HUES48 (cell line): ENCODE data around the gene TSC2.
"Not testable (repeated sequence)": the region's sequence is repeated elsewhere in the genome, so short reads cannot be mapped to it uniquely, and the experiment has no call there.

Experiments
- H3K27ac ChIP-seq: one replicate; pipeline ENCODE4 v1.7.0; 2013; ENCODE audit warnings: low read depth, low read length, inconsistent platforms
- H3K27me3 ChIP-seq: 2 replicates; pipeline ENCODE4 v1.6.1; 2013; ENCODE audit warnings: mild to moderate bottlenecking, low read length; ENCODE audit not compliant: control insufficient read depth, insufficient read depth
- H3K36me3 ChIP-seq: 2 replicates; pipeline ENCODE4 v1.6.1; 2013; ENCODE audit warnings: low read length; ENCODE audit not compliant: control insufficient read depth, insufficient read depth
- H3K4me1 ChIP-seq: 2 replicates; pipeline ENCODE4 v1.6.1; 2013; ENCODE audit warnings: mild to moderate bottlenecking, low read length; ENCODE audit not compliant: control insufficient read depth, insufficient read depth
- H3K4me3 ChIP-seq: 2 replicates; pipeline ENCODE4 v1.5.1; 2013; ENCODE audit warnings: mild to moderate bottlenecking, low read depth, low read length
- H3K9ac ChIP-seq: 2 replicates; pipeline ENCODE4 v1.6.1; 2013; ENCODE audit warnings: mild to moderate bottlenecking, low read depth, low read length, moderate library complexity
- H3K9me3 ChIP-seq: 2 replicates; pipeline ENCODE4 v1.6.1; 2013; ENCODE audit warnings: low read length; ENCODE audit not compliant: control insufficient read depth, insufficient read depth

The TSC2 gene

DNA sequence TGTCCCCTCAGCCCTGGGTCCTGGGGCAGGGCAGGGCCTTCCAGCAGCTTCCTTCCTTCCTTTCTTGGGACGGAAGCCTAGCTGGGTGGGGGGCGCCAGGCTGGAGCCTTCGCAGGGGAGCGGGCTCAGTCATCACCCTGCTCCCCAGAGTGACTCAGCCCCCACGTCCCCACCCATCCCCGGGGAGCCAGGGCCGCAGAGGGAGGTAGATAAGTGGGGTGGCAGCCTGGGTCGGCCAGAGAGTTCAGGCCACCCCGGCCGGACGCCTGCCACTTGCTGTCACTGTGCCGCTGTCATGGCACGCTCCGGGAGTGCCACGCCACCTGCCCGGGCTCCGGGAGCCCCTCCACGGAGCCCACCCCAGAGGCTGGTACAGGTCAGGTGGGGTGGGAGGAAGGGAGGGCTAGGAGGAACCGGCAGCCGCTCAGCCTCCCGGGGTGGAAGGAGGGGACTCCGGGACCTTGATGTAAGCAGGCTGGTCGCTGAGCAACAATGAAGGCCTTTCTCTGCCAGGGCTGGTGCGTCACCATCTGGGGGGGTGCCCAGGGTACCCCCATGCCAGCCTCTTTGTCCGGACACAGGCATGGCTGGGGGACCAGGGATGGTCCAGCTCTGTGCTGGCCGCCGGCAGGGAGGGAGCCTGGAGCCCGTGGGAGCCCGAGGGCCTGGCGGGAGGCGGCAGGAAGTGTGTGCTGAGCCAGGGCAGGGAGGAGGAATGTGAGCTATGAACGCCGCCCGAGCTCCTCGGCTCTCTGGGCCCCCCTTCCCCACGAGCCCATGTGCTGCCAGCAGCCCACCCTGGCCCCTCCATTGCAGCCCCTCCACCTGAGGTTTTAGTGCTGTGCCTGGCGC is 14.5 kb upstream of the TSC2 start:
- H3K9ac ChIP-seq: no peak overlapping the region

DNA sequence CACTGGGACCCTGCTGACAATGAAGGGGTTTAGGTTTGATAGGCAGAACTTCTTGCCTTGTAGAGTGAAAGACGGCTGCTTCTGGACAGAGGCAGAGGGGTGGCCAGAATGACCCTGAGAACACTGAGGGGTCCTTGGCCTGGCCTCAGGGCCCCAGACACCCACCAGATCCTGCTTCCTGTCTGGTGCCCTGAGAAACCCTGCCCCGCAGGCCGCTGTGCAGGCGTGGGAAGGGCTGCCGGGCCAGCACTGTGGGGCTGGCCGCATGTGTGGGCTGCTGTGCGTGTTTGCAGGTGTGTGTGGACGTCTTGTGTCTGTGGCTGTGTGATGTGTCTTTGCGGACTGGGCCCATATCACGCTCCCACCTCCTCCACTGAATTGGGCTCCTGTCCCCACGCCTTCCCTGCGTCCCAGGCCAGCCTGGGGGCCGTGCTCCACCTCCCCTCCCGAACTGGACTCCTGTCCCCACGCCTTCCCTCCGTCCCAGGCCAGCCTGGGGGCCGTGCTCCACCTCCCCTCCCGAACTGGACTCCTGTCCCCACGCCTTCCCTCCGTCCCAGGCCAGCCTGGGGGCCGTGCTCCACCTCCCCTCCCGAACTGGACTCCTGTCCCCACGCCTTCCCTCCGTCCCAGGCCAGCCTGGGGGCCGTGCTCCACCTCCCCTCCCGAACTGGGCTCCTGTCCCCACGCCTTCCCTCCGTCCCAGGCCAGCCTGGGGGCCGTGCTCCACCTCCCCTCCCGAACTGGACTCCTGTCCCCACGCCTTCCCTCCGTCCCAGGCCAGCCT is 13.7 kb upstream of the TSC2 start:
- not testable (repeated sequence) for H3K9ac ChIP-seq, H3K4me3 ChIP-seq, H3K4me1 ChIP-seq, H3K36me3 ChIP-seq, H3K27ac ChIP-seq, H3K27me3 ChIP-seq, H3K9me3 ChIP-seq

More for the DNA sequence above, 14.5 kb upstream of the TSC2 start:
- peaks cover 1% of the 10 kb centered on the region for H3K27me3 ChIP-seq
- no peaks in the 10 kb centered on the region for H3K4me1 ChIP-seq
- no peak overlapping the region for H3K27ac ChIP-seq
- H3K9me3 ChIP-seq: no peaks in the 10 kb centered on the region
- no peaks in the 10 kb centered on the region for H3K36me3 ChIP-seq
- no peak overlapping the region for H3K4me3 ChIP-seq

DNA sequence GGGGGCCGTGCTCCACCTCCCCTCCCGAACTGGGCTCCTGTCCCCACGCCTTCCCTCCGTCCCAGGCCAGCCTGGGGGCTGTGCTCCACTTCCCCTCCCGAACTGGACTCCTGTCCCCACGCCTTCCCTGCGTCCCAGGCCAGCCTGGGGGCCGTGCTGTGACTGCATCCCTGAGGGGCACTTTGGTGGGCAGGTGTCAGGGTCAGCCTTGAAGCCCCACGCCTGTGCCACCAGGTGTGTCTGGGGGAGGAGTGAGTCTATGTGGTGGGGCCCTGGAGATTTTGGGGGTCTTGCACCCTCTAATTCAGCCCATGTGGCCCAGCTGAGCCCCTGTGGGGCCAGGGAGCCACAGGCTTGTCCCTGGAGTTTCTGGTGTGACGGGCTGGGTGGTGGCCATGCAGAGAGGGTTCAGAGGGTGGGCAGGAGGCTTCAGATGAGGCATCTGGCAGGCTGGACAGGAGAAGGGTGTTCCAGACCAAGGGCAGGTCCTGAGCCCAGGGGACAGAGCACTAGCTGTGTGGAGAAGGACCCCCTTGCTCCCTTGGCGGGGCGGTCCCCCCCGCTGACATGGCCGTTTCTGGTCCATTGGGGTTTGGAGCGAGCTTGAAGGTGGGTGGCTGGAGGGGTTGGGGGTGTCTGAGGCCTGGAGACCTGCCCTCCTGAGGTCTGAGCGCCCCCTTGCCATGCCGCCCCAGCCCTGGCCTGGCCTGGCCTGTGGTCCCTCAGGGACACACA is 12.9 kb upstream of the TSC2 start:
- Histone ChIP-seq H3K9ac (no peak overlapping the region), H3K4me1 (no peaks in the 10 kb centered on the region), H3K36me3 (no peaks in the 10 kb centered on the region), H3K27ac (no peak overlapping the region), H3K4me3 (no peak overlapping the region), H3K9me3 (no peaks in the 10 kb centered on the region), H3K27me3 (no peaks in the 10 kb centered on the region)

DNA sequence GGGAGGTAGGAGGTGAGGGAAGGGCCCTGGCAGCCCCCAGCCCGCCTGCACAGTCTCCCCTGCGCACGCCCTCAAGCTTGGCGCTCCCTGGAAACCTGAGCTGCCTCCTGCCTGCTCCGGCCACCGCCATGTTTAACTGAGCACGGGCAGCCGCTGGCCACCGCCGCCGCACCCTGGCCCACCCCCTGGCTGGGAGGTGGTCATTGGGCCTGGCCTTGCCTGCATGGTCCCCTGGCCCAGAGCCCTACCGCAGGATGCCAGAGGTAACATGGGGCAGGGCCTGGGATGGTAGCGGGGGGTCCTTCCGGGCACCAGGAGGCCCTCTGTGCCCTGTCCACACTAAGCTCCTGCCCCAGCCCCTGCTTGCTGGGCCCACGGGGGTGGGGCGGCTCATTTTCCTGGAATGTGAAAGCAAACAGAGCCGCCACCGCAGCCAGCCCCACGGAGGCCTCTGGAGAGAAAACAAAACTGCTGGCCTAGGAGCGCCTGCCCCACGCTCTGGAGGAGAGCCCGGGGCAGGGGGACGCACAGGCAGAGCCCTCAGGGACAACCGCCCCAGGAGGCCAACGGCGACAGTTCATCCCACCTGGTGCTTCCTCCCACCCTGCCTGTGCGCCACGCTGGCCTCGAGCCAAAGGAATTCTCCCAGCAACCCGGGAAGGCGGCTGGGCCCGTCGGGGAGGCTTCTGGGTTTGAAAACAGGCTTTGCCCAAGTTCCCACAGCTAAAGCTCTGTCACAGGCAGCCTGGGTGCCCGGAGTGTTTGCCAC is 12.2 kb upstream of the TSC2 start:
- no peaks in the 10 kb centered on the region for H3K9me3 ChIP-seq
- H3K4me3 ChIP-seq: no peak overlapping the region
- peak overlapping the region; percentile 33 for H3K27ac ChIP-seq
- no peaks in the 10 kb centered on the region for H3K4me1 ChIP-seq
- H3K9ac ChIP-seq: no peak overlapping the region
- no peaks in the 10 kb centered on the region for H3K27me3 ChIP-seq
- H3K36me3 ChIP-seq: no peaks in the 10 kb centered on the region

DNA sequence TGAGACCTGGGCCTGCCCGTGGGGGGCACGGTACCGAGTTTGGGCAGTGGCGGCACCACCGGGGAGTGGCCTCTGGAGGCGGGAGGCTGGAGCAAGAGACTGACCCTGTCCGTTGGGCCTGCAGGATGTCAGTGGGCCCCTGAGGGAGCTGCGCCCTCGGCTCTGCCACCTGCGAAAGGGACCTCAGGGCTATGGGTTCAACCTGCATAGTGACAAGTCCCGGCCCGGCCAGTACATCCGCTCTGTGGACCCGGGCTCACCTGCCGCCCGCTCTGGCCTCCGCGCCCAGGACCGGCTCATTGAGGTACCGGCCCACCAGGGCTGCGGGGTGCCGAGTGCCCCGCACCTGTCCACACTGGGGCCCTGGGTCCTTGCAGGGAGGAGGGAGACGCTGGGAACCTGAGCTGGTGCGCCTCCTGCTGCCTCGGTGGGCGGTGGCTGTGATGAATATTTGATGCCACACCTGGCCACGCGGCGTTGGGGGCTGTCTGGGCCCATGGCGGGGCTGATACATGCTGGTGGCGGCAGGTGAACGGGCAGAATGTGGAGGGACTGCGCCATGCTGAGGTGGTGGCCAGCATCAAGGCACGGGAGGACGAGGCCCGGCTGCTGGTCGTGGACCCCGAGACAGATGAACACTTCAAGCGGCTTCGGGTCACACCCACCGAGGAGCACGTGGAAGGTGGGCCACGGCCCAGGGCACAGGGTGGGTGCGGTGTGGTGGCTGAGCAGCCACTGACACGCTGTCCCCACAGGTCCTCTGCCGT is 11.4 kb upstream of the TSC2 start:
- Histone ChIP-seq H3K9ac (no peak overlapping the region), H3K4me3 (no peak overlapping the region), H3K9me3 (no peaks in the 10 kb centered on the region), H3K27me3 (no peaks in the 10 kb centered on the region), H3K27ac (peak overlapping the region; percentile 28), H3K4me1 (no peaks in the 10 kb centered on the region), H3K36me3 (no peaks in the 10 kb centered on the region)

DNA sequence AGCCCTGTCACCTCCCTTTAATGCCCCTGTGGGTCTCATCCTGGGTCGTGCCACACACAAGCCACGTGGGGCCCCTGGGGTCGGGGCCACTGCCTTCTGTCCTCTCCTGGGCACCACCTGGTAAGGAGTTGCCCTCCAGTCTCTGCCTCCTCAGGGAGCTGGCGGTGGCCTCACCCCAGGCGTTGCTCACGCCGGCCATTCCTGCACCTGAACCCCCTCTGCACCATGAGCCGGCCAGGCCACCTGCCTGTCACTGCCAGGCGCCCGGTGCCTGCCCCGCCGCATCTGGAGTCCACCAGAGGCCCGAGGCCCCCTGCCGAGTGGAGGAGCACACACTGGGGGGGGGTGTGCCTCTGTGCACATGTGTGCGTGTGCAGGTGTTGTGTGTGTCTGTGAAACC is 10.7 kb upstream of the TSC2 start:
- Histone ChIP-seq H3K4me3 (no peak overlapping the region), H3K36me3 (no peaks in the 10 kb centered on the region), H3K27ac (no peak overlapping the region), H3K9ac (no peak overlapping the region), H3K4me1 (no peaks in the 10 kb centered on the region), H3K9me3 (no peaks in the 10 kb centered on the region), H3K27me3 (no peaks in the 10 kb centered on the region)

DNA sequence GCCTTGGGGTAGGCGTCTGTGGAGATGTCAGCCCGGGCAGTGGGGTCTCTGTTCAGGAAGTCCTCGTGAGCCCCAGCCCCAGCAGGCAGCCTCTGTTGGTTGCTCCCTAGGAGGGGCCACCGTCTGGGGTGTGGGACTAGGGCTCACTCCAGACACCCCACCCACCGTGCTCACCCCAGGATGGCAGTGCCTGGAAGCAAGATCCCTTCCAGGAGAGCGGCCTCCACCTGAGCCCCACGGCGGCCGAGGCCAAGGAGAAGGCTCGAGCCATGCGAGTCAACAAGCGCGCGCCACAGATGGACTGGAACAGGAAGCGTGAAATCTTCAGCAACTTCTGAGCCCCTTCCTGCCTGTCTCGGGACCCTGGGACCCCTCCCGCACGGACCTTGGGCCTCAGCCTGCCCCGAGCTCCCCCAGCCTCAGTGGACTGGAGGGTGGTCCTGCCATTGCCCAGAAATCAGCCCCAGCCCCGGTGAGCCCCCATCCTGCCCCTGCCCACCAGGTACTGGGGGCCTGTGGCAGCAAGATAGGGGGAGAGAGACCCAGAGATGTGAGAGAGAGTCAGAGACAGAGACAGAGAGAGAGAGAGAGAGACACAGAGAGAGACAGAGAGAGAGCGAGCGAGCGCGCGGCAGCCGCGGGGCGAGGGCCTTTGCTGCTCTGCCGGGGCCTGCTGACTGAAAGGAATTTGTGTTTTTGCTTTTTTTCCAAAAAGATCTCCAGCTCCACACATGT is 10.0 kb upstream of the TSC2 start:
- Histone ChIP-seq H3K27ac (no peak overlapping the region), H3K36me3 (no peaks in the 10 kb centered on the region), H3K27me3 (no peaks in the 10 kb centered on the region), H3K4me1 (no peaks in the 10 kb centered on the region), H3K9me3 (no peaks in the 10 kb centered on the region), H3K9ac (no peak overlapping the region), H3K4me3 (no peak overlapping the region)

DNA sequence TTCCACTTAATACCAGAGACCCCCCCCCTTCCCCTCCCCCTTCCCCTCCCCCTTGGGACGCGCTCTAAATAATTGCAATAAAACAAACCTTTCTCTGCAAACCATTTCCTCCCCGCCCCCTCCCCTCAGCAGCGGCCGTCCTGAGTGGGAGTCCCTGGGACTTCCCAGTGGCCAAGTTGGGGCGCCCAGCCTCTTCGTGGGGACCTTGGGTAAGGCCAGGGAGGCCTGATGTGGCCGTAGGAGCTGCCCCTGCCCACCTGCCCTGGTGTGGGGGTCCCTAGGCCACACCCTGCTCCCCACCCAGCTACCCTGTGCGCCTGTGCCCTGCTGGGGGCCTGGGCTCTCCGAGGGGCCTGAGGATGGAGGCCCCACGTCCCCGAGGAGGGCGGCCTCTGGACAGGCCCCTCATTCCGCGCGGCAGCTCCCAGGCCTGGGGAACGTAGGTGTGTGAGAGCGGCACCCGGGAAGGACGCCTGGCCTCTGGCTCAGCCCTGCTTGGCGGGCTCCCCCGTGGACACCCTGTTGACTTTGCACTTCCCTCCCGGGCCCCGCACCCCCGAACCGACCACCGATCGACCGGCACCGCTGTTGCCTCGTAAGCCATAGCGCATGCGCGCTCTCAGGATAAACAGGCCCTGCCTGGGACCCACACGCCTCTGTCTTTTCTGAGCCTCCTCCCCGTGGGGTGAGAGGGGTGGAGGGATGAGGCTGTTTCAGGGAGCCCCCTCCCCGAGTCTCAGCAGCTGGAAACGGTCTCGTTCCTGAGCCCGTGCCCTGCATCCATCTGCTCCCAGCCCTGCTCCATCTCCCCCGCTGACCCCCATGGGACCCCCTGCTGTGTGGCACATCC is 9.2 kb upstream of the TSC2 start:
- Histone ChIP-seq H3K9me3 (no peaks in the 10 kb centered on the region), H3K36me3 (peaks cover 4% of the 10 kb centered on the region), H3K27me3 (no peaks in the 10 kb centered on the region), H3K27ac (no peak overlapping the region), H3K9ac (no peak overlapping the region), H3K4me1 (no peaks in the 10 kb centered on the region), H3K4me3 (no peak overlapping the region)

DNA sequence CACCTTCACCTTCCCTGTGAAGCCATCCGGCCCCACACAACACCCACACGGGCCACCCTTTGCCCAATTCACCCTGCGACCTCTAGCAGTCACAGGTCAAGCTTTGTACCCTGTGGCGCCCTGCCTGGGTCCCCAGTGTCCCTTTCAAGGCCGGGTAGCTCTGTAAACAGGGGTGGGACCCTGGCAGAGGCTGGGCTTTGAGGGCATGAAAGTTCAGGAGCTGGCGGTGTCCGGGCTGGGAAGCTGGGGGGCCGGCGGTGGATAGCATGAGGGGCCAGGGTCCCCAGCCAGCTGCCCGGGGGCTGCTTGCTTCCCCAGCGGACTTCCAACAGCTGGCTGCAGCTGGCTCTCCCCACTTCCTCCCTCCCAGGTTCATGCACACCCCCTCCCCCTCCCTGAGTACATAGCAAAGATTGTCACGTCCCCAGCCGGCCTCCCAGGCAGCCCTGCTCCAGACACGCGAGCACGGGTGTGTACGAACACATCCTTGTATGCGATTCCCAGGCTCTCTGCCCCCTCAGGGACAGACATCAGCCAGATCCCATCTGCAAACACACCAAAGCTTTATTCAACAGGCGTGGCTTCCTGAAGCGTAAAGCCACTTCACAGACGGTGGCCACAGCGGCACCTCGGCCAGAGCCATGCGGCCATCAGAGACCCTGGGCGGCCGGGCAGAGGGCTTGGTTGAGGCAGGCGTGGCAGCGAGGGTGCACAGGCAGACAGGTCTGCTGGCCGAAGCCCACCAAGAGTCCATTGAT is 8.3 kb upstream of the TSC2 start:
- no peak overlapping the region for H3K9ac ChIP-seq
- H3K4me3 ChIP-seq: no peak overlapping the region
- H3K9me3 ChIP-seq: no peaks in the 10 kb centered on the region
- peaks cover 4% of the 10 kb centered on the region for H3K36me3 ChIP-seq
- no peaks in the 10 kb centered on the region for H3K4me1 ChIP-seq
- H3K27me3 ChIP-seq: no peaks in the 10 kb centered on the region
- H3K27ac ChIP-seq: no peak overlapping the region
